ENCODE results near the gene RHBDF2.

DNA sequence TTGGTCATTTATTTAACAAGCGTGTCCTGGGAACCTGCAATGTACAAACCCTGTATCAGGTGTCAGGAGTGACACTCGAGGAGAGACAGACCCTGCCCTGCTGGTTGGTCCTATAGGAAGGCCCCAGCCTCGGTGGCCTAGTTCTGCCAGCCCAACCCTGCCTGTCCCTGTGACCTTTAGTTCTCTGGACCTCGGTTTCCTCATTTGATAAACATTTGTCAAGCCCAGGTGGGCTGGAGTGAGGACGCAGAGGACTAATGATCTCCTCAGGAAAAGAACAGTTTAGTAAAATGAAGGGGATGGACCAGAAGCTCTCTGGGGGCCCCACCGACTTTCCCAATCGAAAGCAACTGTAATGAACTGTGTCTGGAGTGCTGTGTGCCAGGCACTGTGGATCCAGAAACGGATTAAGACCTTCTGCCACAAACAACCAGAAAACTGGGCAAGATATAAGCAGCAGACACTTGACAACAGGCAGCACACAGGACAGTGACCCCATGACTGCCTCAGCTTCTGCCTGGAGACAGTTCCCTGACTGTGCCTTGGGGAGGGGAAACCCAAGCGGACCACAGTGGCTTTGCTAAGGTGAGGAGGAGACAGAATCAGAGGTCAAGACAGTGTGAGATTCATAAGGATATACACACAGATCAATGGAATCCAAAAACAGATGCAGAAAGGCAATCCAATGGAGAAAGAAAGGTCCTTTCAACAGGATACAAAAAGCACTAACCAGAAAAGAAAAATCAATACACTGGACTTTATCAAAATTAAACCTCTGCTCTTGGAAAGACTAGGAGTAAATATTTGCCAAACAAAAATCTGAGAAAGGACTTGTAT, 47.4 kb upstream of the RHBDF2 start:
- TF ChIP-seq CTCF (IDR thresholded peaks at IDR 0.05; ENCODE audit: insufficient read depth, low read depth, low read length): no peak
- no peak for TF ChIP-seq EZH2 (IDR thresholded peaks at IDR 0.05; ENCODE audit: insufficient read depth, low read length)
